GM23338 (cell line): ENCODE data around the gene KCNIP1.

ENCODE experiments used
- CREB1 ChIP-seq: fragments of 250-450 bp; sonication (Bioruptor Pico); IDR thresholded peaks from 2 replicates; pipeline ENCODE4 v1.5.0; 2020; ENCODE audit warnings: low read depth, mild to moderate bottlenecking, moderate library complexity
- CTCF ChIP-seq, 2 experiments: fragments of 200-600 bp in 1 of 2; sonication (generic) in 1 of 2; conservative IDR thresholded peaks; 2 replicates each; pipeline versions ENCODE4 v1.5.1 to v1.6.1; 2016 to 2017; ENCODE audit warnings: antibody characterized with exemption in 2 of 2, low read depth in 2 of 2, mild to moderate bottlenecking in 2 of 2, moderate library complexity in 1 of 2
- ETS1 ChIP-seq: IDR thresholded peaks from 2 replicates; pipeline ENCODE4 v1.6.1; 2016; ENCODE audit warnings: antibody characterized with exemption
- EZH2 ChIP-seq: fragments of 200-600 bp; sonication (generic); IDR thresholded peaks from one replicate; pipeline ENCODE4 v1.8.0; 2017; ENCODE audit warnings: antibody characterized with exemption, mild to moderate bottlenecking, low read depth; ENCODE audit not compliant: unreplicated experiment
- EZH2phosphoT487 ChIP-seq: fragments of 200-600 bp; sonication (generic); IDR thresholded peaks from one replicate; pipeline ENCODE4 v1.8.1; 2018; ENCODE audit warnings: antibody characterized with exemption; ENCODE audit not compliant: unreplicated experiment
- JUNB ChIP-seq: IDR thresholded peaks from one replicate; pipeline ENCODE4 v1.6.1; 2016; ENCODE audit warnings: antibody characterized with exemption; ENCODE audit not compliant: unreplicated experiment
- NANOG ChIP-seq: IDR thresholded peaks from 2 replicates; pipeline ENCODE4 v1.6.1; 2016; ENCODE audit warnings: antibody characterized with exemption, borderline replicate concordance
- POLR2AphosphoS5 ChIP-seq: IDR thresholded peaks from 2 replicates; pipeline ENCODE4 v1.6.1; 2016; ENCODE audit warnings: antibody characterized with exemption, low read depth
- REST ChIP-seq: IDR thresholded peaks from one replicate; pipeline ENCODE4 v1.6.1; 2018; ENCODE audit warnings: antibody characterized with exemption; ENCODE audit not compliant: unreplicated experiment
- STAT1 ChIP-seq: IDR thresholded peaks from one replicate; pipeline ENCODE4 v1.6.1; 2016; ENCODE audit warnings: antibody characterized with exemption; ENCODE audit not compliant: unreplicated experiment
- ZNF114 ChIP-seq: fragments of 250-450 bp; sonication (Bioruptor Pico); IDR thresholded peaks from 2 replicates; pipeline ENCODE4 v1.5.0; 2020; ENCODE audit warnings: mild to moderate bottlenecking, moderate library complexity
- ZNF331 ChIP-seq: fragments of 250-450 bp; sonication (Bioruptor Pico); IDR thresholded peaks from 2 replicates; pipeline ENCODE4 v1.5.0; 2020; ENCODE audit warnings: low read depth, mild to moderate bottlenecking, moderate library complexity
- ZNF462 ChIP-seq: fragments of 250-450 bp; sonication (Bioruptor Pico); IDR thresholded peaks from 2 replicates; pipeline ENCODE4 v1.5.0; 2020; ENCODE audit warnings: mild to moderate bottlenecking, moderate library complexity

GRCh38 chr5:170630711-170631141, 126.9 kb downstream of the KCNIP1 start:
- TF ChIP-seq CTCF (conservative IDR thresholded peaks at IDR 0.05; ENCODE audit: low read depth in 2 of 2) (no peak), EZH2phosphoT487 (no peak), POLR2AphosphoS5 (no peak), EZH2 (no peak), NANOG (no peak), CREB1 (CRISPR knock-in tag) (no peak), REST (no peak), ZNF462 (CRISPR knock-in tag) (no peak), JUNB (no peak), ETS1 (no peak), ZNF114 (CRISPR knock-in tag) (no peak), STAT1 (no peak), ZNF331 (CRISPR knock-in tag) (no peak)
